Keratinocyte (primary cell): Measurements from ENCODE around the gene OPTC. TPM values are rescaled to one million over a fixed set of nuclear protein-coding genes. Genes with fewer than 3 reads are reported as not detected.

Source experiments
- DNase-seq: peaks from one replicate; pipeline ENCODE4 v3.0.0-alpha.2; 2011; ENCODE audit warnings: low read depth, missing footprints, low spot score
- FAIRE-seq: peaks from 2 replicates; lab custom pipeline; 2011; peaks lifted over from hg19 to GRCh38; lab: Jason Lieb, UNC
- H2AFZ ChIP-seq: 2 replicates; pipeline ENCODE4 v1.6.0; 2012; ENCODE audit warnings: low read length, control low read depth, inconsistent platforms; ENCODE audit not compliant: control insufficient read depth
- H3K27ac ChIP-seq: 2 replicates; pipeline ENCODE4 v1.5.1; 2011; ENCODE audit warnings: low read length; ENCODE audit not compliant: control insufficient read depth, insufficient read depth
- H3K27me3 ChIP-seq: 3 replicates; pipeline ENCODE4 v1.6.0; 2011; ENCODE audit warnings: low read length; ENCODE audit not compliant: control insufficient read depth, insufficient read depth; ENCODE audit errors: extremely low read depth
- H3K36me3 ChIP-seq, 2 experiments: 2 replicates in 1 of 2; 3 replicates in 1 of 2; pipeline ENCODE4 v1.5.1; 2011; ENCODE audit warnings: low read length in 2 of 2, mild to moderate bottlenecking in 1 of 2; ENCODE audit not compliant: control insufficient read depth in 2 of 2, insufficient read depth in 2 of 2; ENCODE audit errors: extremely low read depth in 1 of 2
- H3K4me1 ChIP-seq: 3 replicates; pipeline ENCODE4 v1.5.1; 2011; ENCODE audit warnings: low read length; ENCODE audit not compliant: control insufficient read depth, insufficient read depth; ENCODE audit errors: extremely low read depth
- H3K4me2 ChIP-seq: 3 replicates; pipeline ENCODE4 v1.6.0; 2011; ENCODE audit warnings: low read depth, low read length; ENCODE audit not compliant: control insufficient read depth, insufficient read depth; ENCODE audit errors: extremely low read depth
- H3K4me3 ChIP-seq, 3 experiments: fragments of 200-600 bp in 1 of 3; sonication (generic) in 1 of 3; 2 replicates in 2 of 3; 3 replicates in 1 of 3; pipeline ENCODE4 v1.5.1; 2011 to 2016; ENCODE audit warnings: low read length in 3 of 3, mild to moderate bottlenecking in 3 of 3, control low read depth in 2 of 3, inconsistent platforms in 1 of 3, low read depth in 1 of 3, mixed read lengths in 1 of 3, mixed run types in 1 of 3, moderate library complexity in 1 of 3; ENCODE audit not compliant: control insufficient read depth in 2 of 3, insufficient read depth in 2 of 3; ENCODE audit errors: extremely low read depth in 1 of 3
- H3K79me2 ChIP-seq: 2 replicates; pipeline ENCODE4 v1.6.0; 2012; ENCODE audit warnings: low read length; ENCODE audit not compliant: control insufficient read depth, insufficient read depth
- H3K9ac ChIP-seq: 3 replicates; pipeline ENCODE4 v1.6.0; 2011; ENCODE audit warnings: low read length; ENCODE audit not compliant: control insufficient read depth, insufficient read depth; ENCODE audit errors: extremely low read depth
- H3K9me1 ChIP-seq: 3 replicates; pipeline ENCODE4 v1.6.0; 2011; ENCODE audit warnings: low read length; ENCODE audit not compliant: control insufficient read depth, insufficient read depth; ENCODE audit errors: extremely low read depth
- H3K9me3 ChIP-seq: 2 replicates; pipeline ENCODE4 v1.5.1; 2012; ENCODE audit warnings: low read depth, low read length; ENCODE audit not compliant: control insufficient read depth
- H4K20me1 ChIP-seq: 3 replicates; pipeline ENCODE4 v1.6.0; 2011; ENCODE audit warnings: low read length; ENCODE audit not compliant: control insufficient read depth, insufficient read depth; ENCODE audit errors: extremely low read depth
- EZH2 ChIP-seq: IDR thresholded peaks from one replicate; pipeline ENCODE4 v1.6.1; 2012; ENCODE audit warnings: inconsistent platforms, mild to moderate bottlenecking, low read length, moderate library complexity
- dilution Hi-C: fragments of 300-500 bp; cut with MboI; formaldehyde crosslinking; loops from one replicate; pipeline ENCODE4 v1.7.0; 2020; ENCODE audit warnings: low sequenced_read_pairs; ENCODE audit not compliant: extremely low pct_ligation_motif_present
- polyA plus RNA-seq, 5 experiments: library from polyadenylated mRNA; depleted of rRNA in 3 of 5; stranded (reverse) in 3 of 5; stranded (forward) in 1 of 5; unstranded in 1 of 5; fragments of >200 nt; gene quantifications; 1 replicate in 1 of 5; 2 replicates in 3 of 5; 3 replicates in 1 of 5; pipeline versions ENCODE4 v1.2.1 to v1.2.3, GENCODE V29; 2011 to 2012; ENCODE audit warnings: missing spikeins in 2 of 5, low read depth in 1 of 5, low replicate concordance in 1 of 5
- TF ChIP-seq, protein P1 (sequence below), 3 experiments: IDR thresholded peaks in 1 of 3; conservative IDR thresholded peaks in 1 of 3; optimal IDR thresholded peaks in 1 of 3; 2 replicates in 2 of 3; 3 replicates in 1 of 3; pipeline versions ENCODE3 to v1.5.1; 2011; ENCODE audit warnings: low read length in 3 of 3, mild to moderate bottlenecking in 3 of 3, moderate library complexity in 2 of 3, control low read depth in 1 of 3, inconsistent platforms in 1 of 3; ENCODE audit not compliant: insufficient read depth in 2 of 3; ENCODE audit errors: extremely low read depth in 1 of 3

The OPTC gene
- polyA plus RNA-seq, 1 donor (not counting 4 experiments of a cell fraction or from before 2014, with no cell fraction given), result not detected

DNA sequence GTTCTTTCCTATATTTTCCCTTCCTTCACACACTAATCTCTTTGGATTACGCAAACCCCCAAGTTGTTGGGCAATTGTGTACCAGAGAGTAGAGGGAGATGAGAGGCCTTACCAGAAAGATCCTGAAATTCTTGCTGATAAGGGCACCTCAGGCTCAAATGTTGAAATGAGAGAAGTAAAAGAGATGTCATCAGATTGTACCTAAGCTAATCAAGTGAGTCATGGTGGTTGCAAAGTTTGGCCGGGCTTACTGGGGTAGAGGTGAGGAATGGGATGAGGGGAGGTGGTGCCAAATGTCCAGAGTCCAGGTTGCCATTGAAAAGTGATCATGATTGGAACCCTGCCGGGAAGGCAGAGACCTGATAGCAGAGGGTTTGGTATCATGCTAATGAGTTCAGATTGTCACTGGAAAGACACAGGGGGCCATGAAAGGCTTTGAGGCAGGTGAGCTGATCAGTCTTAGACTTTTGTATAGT is 43.1 kb downstream of the OPTC start:
- no peak overlapping the region for H3K27ac ChIP-seq

DNA sequence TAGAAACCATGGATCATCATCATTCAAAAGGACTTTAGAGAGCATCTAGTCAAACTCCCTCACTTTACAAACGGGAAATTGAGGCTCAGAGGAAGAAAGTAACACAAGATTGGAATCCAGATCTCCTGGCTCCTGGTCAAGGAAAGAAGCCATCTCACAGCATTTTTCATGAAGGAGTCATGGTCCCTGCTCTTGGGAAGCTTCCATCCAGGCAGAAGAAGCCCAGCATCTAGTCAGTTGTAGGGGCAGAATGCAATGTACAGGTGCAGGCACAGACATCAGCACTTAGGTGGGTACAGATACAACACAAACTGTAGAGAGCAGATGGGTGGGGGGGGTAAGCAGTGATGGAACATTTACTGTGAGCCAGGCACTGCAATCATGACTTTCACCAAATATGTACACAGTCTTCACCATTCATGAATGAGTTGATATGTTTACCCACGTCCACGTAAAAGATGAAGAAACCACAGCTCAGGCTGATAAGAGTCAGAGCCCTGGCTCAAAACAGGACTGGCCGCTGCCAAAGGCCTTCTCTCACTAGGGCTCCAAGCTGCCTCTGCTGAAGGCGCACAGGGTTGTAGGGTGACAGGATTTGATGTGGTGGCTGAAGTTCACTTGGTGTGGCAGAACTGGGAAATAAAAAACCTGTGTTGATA is 44.0 kb downstream of the OPTC start:
- TF ChIP-seq EZH2, result no peak
- TF ChIP-seq, protein P1, sequence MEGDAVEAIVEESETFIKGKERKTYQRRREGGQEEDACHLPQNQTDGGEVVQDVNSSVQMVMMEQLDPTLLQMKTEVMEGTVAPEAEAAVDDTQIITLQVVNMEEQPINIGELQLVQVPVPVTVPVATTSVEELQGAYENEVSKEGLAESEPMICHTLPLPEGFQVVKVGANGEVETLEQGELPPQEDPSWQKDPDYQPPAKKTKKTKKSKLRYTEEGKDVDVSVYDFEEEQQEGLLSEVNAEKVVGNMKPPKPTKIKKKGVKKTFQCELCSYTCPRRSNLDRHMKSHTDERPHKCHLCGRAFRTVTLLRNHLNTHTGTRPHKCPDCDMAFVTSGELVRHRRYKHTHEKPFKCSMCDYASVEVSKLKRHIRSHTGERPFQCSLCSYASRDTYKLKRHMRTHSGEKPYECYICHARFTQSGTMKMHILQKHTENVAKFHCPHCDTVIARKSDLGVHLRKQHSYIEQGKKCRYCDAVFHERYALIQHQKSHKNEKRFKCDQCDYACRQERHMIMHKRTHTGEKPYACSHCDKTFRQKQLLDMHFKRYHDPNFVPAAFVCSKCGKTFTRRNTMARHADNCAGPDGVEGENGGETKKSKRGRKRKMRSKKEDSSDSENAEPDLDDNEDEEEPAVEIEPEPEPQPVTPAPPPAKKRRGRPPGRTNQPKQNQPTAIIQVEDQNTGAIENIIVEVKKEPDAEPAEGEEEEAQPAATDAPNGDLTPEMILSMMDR (optimal IDR thresholded peaks at IDR 0.05 in 1 of 3, IDR thresholded peaks at IDR 0.05 in 1 of 3, conservative IDR thresholded peaks at IDR 0.05 in 1 of 3; ENCODE audit: extremely low read depth in 1 of 3, insufficient read depth in 2 of 3, low read length in 3 of 3), result no peak
- Histone ChIP-seq H3K9me1 (no peaks in the 10 kb centered on the region), H3K27me3 (no peaks in the 10 kb centered on the region), H3K4me1 (peaks cover 38% of the 10 kb centered on the region), H2AFZ (no peak overlapping the region), H3K9me3 (no peaks in the 10 kb centered on the region), H3K79me2 (no peaks in the 10 kb centered on the region), H4K20me1 (no peaks in the 10 kb centered on the region), H3K36me3 (no peaks in the 10 kb centered on the region), H3K9ac (no peak overlapping the region), H3K4me2 (no peak overlapping the region), H3K4me3 (no peak overlapping the region), H3K27ac (no peak overlapping the region)
- dilution Hi-C loops, result no loop called here
- no peak for DNase-seq
- no peak for FAIRE-seq

More for the DNA sequence above, 43.1 kb downstream of the OPTC start:
- no peaks in the 10 kb centered on the region for H4K20me1 ChIP-seq
- no peaks in the 10 kb centered on the region for H3K79me2 ChIP-seq
- no peaks in the 10 kb centered on the region for H3K27me3 ChIP-seq
- H3K9me3 ChIP-seq, result no peaks in the 10 kb centered on the region
- no peaks in the 10 kb centered on the region for H3K9me1 ChIP-seq
- FAIRE-seq (no peak), DNase-seq (no peak)
- H3K36me3 ChIP-seq, result no peaks in the 10 kb centered on the region
- peak overlapping the region; percentile 4 for H3K4me2 ChIP-seq
- TF ChIP-seq, protein P1 (optimal IDR thresholded peaks at IDR 0.05 in 1 of 3, IDR thresholded peaks at IDR 0.05 in 1 of 3, conservative IDR thresholded peaks at IDR 0.05 in 1 of 3; ENCODE audit: extremely low read depth in 1 of 3, insufficient read depth in 2 of 3, low read length in 3 of 3), result no peak
- TF ChIP-seq EZH2, result no peak
- no peak overlapping the region for H3K9ac ChIP-seq
- dilution Hi-C loops, result no loop called here
- no peak overlapping the region for H2AFZ ChIP-seq
- H3K4me1 ChIP-seq, result peaks cover 38% of the 10 kb centered on the region
- no peak overlapping the region for H3K4me3 ChIP-seq
